Activated naive CD4-positive, alpha-beta T cell treated with anti-CD3 and anti-CD28 coated beads, Interleukin-2, amount 10 ng/mL, durations not matched to agents 7 days and 5 days (primary cell): Measurements from ENCODE around the gene ADCY4.
"Not testable (repeated sequence)": the region's sequence is repeated elsewhere in the genome, so short reads cannot be mapped to it uniquely, and the experiment has no call there.

Experiments used
- CTCF ChIA-PET: fragments of 350-600 bp; sonication (Branson Sonifier 250); formaldehyde crosslinking; loops from one replicate; lab custom pipeline; 2021; ENCODE audit warnings: antibody characterized with exemption; lab: Charles Lee
- DNase-seq: peaks from one replicate; pipeline ENCODE4 v3.0.0-alpha.2; 2020
- H3K27ac Mint-ChIP-seq: one replicate; pipeline ENCODE4 v1.8.0; 2021; ENCODE audit warnings: mild to moderate bottlenecking, moderate library complexity, mixed read lengths
- H3K27me3 Mint-ChIP-seq: one replicate; pipeline ENCODE4 v1.8.0; 2021; ENCODE audit warnings: mild to moderate bottlenecking, mixed read lengths
- H3K36me3 Mint-ChIP-seq: one replicate; pipeline ENCODE4 v1.8.0; 2021; ENCODE audit warnings: mixed read lengths
- H3K4me1 Mint-ChIP-seq: one replicate; pipeline ENCODE4 v1.8.0; 2021; ENCODE audit warnings: mixed read lengths
- H3K4me3 Mint-ChIP-seq: one replicate; pipeline ENCODE4 v1.8.0; 2021; ENCODE audit warnings: mild to moderate bottlenecking, moderate library complexity, mixed read lengths
- H3K9me3 Mint-ChIP-seq: one replicate; pipeline ENCODE4 v1.8.0; 2021; ENCODE audit warnings: mixed read lengths

ADCY4 gene

DNA sequence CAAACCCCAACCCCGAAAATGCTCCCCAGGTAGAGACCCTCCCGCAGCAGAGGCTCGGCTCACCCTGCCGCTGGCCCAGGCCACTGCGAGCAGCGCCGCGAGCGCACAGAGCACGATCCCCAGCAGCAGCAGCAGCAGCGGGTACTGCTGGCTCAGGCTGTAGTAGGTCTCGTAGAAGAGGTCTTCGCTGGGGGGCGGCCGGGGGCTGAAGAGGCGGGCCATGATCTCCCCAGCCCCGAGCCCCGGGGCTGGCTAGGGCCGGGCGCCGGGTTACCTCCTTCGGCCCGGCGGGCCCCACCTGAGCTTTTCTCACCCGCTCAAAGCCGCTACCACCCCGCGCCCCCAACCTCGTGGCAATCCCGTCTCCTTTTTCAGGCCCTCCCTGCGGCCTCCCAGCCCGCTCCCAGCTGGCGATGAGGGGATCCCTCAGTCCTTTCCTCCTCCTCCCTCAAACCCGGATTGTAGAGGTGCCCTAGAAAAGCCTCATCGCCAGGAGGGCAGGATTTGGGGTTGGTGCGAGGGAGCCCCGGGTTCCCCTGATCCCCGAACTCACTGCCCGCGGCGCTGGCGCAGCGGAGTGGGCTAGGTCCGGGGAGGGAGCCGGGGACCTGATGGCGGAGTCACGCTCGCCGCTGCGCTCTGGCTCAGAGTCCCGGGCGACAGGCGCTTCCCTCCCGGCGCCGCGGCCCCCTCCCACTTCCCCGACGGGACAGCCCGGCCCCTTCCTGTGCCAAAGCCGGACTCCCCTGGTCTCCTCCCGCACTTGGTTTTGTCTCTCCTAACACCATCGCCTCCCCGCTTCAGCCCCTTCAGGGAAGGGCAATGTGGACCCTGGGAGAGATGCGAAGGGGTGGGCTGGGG lies at the start of gene ADCY4:
ADCY4 (minus strand) TSS at position 641 of the 861 bp plus-strand sequence; CDS start at position 222, 419 bp downstream.
- H3K27me3 Mint-ChIP-seq = peaks cover 70% of the 10 kb centered on the region
- CTCF ChIA-PET = interaction anchor here (1.2 to 18.8 kb wide), 7 partner anchors 10 to 106 kb away, joined by 3 to 557 read pairs (median 10); partner anchors contain the start of genes CBLN3, CIDEB, KHNYN and LTB4R
- peaks cover 67% of the 10 kb centered on the region for H3K4me1 Mint-ChIP-seq
- H3K27ac Mint-ChIP-seq = no peak within 1 kb of the TSS
- H3K4me3 Mint-ChIP-seq = peak within 1 kb of the TSS; percentile 29
- no peaks in the 10 kb centered on the region for H3K9me3 Mint-ChIP-seq
- DNase-seq = peak; percentile 43
- peaks cover 41% of the 10 kb centered on the region for H3K36me3 Mint-ChIP-seq

DNA sequence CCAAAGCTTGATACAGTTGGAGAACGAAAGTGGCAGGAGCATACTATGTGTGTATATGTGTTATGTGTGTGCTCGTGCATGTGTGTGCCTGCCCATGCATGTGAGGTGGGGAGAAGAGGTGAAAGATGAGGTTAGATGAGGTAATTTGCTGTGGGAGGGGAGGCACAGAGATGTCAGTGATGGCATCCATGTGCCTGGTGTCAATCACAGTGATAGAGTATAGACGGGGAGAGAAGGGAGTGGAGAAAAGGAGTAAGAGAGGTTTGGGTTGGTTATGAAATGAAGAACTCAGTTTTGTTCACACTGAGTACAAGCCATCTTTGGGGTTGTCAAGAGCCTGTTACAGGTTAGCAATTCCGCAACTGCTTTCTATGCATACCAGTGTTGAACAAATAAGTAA lies 49.3 kb upstream of the ADCY4 start:
- CTCF ChIA-PET = no interaction called here
- Mint-ChIP-seq H3K4me1 (no peaks in the 10 kb centered on the region), H3K36me3 (no peaks in the 10 kb centered on the region), H3K9me3 (no peaks in the 10 kb centered on the region), H3K27ac (no peak overlapping the region), H3K27me3 (peaks cover 40% of the 10 kb centered on the region), H3K4me3 (no peak overlapping the region)
- DNase-seq = no peak

DNA sequence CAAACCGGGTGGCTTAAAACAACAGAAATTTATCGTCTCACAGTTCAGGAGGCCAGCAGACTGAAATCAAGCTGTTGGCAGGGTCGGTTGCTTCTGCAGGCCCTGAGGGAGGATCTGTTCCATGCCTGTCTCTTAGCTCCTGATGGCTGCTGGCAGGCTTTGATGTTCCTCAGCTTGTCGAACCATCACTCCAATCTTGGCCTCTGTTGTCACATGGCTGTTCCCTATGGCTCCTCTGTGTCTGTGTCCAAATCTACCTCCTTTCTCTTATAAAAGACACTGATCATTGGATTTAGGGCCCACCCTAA lies 47.1 kb upstream of the ADCY4 start:
- Mint-ChIP-seq H3K4me3 (no peak overlapping the region), H3K9me3 (no peaks in the 10 kb centered on the region), H3K36me3 (no peaks in the 10 kb centered on the region), H3K27me3 (peaks cover 41% of the 10 kb centered on the region), H3K27ac (no peak overlapping the region), H3K4me1 (peaks cover 5% of the 10 kb centered on the region)
- DNase-seq = no peak
- CTCF ChIA-PET = interaction anchor here (1.1 to 1.8 kb wide), 2 partner anchors 10 to 34 kb away, joined by 3 to 4 read pairs; no protein-coding TSS in a partner anchor

DNA sequence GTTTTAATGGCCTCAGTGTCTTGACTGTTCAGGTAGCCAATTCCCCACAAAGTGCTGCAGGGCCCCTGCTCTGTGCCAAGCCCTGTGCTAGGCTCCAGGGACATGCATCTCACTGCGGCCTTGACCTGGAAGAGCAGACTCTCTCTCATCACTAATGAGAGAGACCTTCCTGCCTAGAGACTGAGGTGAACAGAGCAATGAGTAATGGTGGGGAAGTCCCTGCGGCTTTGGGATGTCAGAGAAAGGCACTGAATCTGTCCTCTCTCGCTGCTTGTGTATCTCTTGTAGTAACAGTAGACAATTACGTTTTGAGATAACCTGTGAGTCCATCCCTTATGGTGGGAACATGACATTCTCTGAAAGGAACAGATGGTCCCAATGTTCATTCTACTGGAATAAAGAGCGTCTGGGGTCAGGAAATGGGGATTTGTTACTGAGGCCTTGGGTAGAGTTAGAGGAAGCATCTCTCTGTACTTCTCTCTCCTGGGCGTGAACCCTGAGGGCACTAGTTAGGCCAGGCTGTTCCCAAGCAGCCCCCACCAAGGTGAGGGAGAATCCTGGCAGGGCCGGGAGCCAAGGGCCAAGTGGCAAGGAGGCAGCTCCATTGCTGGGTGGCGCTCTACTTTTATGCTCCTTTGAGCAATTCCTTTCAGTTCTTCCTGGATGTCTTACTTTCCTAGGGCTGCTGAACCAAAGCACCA lies 46.6 kb upstream of the ADCY4 start:
- CTCF ChIA-PET = interaction anchor here (1.1 to 1.8 kb wide), 2 partner anchors 10 to 34 kb away, joined by 3 to 4 read pairs; no protein-coding TSS in a partner anchor
- peaks cover 41% of the 10 kb centered on the region for H3K27me3 Mint-ChIP-seq
- no peaks in the 10 kb centered on the region for H3K9me3 Mint-ChIP-seq
- H3K36me3 Mint-ChIP-seq = no peaks in the 10 kb centered on the region
- no peak overlapping the region for H3K4me3 Mint-ChIP-seq
- H3K27ac Mint-ChIP-seq = no peak overlapping the region
- DNase-seq = no peak
- peaks cover 7% of the 10 kb centered on the region for H3K4me1 Mint-ChIP-seq

DNA sequence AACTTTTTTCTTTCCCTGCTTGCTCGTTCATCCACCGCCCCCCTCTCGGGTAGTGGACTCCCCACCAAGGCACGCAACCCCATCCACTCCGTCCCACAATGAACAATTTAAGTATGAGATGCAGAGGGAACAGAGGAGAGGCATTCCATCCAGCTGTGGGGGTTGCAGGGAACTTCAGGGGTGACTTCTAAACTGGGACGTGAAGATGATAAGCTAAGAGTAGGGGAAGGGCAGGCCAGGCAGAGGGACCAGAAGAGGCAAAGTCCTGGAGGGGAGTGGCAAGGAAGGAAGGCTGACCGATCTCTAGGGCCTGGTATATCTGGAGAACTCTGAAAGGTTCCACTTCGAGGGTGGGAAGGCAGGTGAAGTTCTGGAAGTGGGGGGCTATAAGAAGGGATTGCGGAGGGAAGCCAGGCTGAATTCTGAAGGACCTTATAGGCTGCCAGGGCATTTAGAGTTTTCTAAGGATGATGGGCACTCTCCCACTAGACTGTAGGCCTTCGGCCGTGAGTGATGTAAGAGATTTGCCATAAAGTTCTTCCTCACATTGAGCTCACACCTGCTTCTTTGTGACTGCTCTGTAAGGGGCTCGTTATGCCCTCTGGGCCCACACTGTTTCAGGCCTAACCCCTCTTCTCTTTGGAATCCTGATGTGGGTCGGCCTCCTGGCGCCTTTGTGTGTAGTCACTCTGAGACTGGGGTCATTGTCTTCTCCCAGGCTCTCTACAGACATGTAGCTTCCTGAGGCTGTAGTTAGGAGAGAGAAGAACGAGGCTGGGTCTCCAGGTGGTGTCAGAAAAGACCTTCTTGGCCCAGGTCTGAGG lies 45.2 kb upstream of the ADCY4 start:
- no peak overlapping the region for H3K27ac Mint-ChIP-seq
- no peak overlapping the region for H3K4me3 Mint-ChIP-seq
- CTCF ChIA-PET = interaction anchor here (1.3 to 1.9 kb wide), 2 partner anchors 47 to 52 kb away, joined by 4 read pairs; no protein-coding TSS in a partner anchor
- H3K4me1 Mint-ChIP-seq = peaks cover 7% of the 10 kb centered on the region
- no peak for DNase-seq
- no peaks in the 10 kb centered on the region for H3K36me3 Mint-ChIP-seq
- H3K9me3 Mint-ChIP-seq = no peaks in the 10 kb centered on the region
- H3K27me3 Mint-ChIP-seq = peaks cover 54% of the 10 kb centered on the region

DNA sequence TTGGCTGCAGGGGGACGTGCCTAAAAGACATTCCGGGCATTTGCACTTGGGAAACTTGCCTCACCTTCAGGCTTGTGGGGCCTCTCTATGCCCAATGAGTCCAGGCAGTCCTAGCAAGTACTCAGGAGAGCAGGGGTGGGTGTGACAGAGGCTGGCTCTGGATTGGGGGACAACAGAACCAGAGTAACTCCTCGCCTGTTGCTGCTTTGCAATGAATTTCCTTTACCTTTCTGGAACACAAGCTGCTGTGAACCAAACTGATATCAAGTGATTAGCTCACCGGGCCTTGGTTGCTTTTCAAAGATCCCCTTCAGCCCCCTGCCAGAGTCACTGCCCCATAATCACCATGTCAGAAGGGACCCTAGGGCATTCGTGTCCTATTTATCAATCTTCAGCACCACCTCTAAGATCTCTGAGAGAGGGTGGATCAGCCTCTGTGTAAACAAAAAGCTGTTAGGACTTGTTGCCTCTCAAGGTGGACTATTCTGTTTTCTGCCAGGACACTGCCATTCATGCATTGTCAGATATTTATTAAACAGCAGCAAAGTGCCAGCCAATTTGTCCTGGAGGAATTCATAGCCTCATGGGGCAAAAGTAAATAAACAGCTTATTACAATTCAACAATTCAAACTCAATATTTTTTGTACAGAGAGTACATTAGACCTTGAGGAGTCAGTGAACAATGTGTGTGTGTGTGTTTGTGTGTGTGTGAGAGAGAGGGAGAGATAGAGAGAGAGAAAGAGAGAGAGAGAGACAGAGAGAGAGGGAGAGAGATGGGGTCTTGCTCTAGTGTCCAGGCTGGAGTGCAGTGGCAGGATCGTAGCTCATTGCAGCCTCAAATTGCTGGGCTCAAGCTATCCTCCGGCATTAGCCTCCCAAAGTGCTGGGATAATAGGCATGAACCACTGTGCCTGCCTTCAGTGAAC lies 44.4 kb upstream of the ADCY4 start:
- Mint-ChIP-seq H3K27me3 (peaks cover 57% of the 10 kb centered on the region), H3K9me3 (no peaks in the 10 kb centered on the region), H3K36me3 (no peaks in the 10 kb centered on the region), H3K4me1 (peaks cover 7% of the 10 kb centered on the region), H3K4me3 (no peak overlapping the region), H3K27ac (no peak overlapping the region)
- no peak for DNase-seq
- CTCF ChIA-PET = interaction anchor here (1.3 to 1.9 kb wide), 3 partner anchors 26 to 52 kb away, joined by 3 to 4 read pairs (median 4); no protein-coding TSS in a partner anchor

DNA sequence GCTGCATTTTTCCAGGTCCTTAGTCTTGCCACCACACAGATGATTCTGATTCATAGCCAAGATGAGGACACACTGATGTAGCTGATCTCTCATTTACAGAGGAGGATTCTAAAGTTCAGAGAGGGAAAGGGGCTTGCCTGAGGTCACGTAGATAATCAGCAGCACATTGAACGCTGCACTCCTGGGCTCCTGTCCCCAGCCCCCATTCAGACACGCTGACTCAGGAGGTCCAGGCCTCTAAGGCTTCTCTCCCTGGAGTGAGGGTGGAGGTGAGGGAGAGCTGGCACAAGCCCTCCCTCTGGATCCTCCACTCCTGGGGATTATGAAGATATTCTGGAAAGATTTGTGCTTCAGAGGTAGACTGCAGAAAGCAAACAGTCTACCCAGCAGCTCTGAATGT lies 43.5 kb upstream of the ADCY4 start:
- H3K27me3 Mint-ChIP-seq = peaks cover 62% of the 10 kb centered on the region
- no peak for DNase-seq
- CTCF ChIA-PET = interaction anchor here (1.5 kb wide), 1 partner anchor 26 kb away, joined by 3 read pairs; no protein-coding TSS in a partner anchor
- peaks cover 7% of the 10 kb centered on the region for H3K4me1 Mint-ChIP-seq
- H3K4me3 Mint-ChIP-seq = no peak overlapping the region
- no peaks in the 10 kb centered on the region for H3K36me3 Mint-ChIP-seq
- no peaks in the 10 kb centered on the region for H3K9me3 Mint-ChIP-seq
- H3K27ac Mint-ChIP-seq = no peak overlapping the region

DNA sequence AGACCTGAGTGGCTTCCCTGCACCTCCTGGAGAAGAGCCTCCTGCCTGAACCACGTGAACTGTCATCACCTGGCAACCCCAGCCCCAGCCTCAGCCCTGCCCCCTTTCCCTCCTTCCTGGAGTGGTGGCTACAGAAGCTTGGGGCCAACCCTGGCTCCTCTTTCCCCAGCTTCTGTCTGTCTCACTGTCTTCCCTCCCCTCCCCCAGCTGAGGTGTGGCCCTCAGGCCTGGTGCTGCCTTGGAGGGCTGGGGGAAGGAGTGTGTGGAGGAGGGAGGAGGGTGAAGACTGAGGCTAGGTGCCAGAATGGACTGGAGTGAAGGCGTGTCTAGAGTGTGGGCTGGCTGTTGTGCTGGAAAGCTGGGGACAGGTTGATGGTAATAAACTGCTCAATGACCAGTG lies 42.8 kb upstream of the ADCY4 start:
- no peak overlapping the region for H3K4me3 Mint-ChIP-seq
- no peak for DNase-seq
- no peaks in the 10 kb centered on the region for H3K36me3 Mint-ChIP-seq
- H3K27ac Mint-ChIP-seq = no peak overlapping the region
- CTCF ChIA-PET = interaction anchor here (1.5 kb wide), 1 partner anchor 27 kb away, joined by 3 read pairs; no protein-coding TSS in a partner anchor
- peaks cover 7% of the 10 kb centered on the region for H3K4me1 Mint-ChIP-seq
- peaks cover 68% of the 10 kb centered on the region for H3K27me3 Mint-ChIP-seq
- no peaks in the 10 kb centered on the region for H3K9me3 Mint-ChIP-seq

DNA sequence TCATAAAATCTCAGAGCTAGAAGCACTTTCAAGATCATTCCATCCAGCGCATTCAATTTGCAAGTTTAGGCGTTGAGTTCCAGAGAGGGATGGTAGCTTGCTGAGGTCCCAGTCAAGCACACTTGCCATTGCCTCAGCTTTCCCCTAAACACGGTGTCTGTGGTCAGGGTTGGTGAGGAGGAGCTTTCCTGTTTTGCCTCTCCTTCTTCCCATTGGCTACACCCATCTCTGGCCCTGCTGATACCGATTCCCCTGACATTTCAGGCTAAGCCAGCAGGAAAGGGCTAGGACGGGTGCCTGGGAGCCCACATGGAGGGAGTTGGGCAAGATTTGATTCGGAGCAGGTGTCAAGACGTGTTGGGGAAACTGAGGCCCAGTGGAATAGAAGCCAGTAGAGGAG lies 42.3 kb upstream of the ADCY4 start:
- Mint-ChIP-seq H3K36me3 (no peaks in the 10 kb centered on the region), H3K27me3 (peaks cover 74% of the 10 kb centered on the region)
- CTCF ChIA-PET = interaction anchor here (1.0 kb wide), 1 partner anchor 54 kb away, joined by 4 read pairs; no protein-coding TSS in a partner anchor

DNA sequence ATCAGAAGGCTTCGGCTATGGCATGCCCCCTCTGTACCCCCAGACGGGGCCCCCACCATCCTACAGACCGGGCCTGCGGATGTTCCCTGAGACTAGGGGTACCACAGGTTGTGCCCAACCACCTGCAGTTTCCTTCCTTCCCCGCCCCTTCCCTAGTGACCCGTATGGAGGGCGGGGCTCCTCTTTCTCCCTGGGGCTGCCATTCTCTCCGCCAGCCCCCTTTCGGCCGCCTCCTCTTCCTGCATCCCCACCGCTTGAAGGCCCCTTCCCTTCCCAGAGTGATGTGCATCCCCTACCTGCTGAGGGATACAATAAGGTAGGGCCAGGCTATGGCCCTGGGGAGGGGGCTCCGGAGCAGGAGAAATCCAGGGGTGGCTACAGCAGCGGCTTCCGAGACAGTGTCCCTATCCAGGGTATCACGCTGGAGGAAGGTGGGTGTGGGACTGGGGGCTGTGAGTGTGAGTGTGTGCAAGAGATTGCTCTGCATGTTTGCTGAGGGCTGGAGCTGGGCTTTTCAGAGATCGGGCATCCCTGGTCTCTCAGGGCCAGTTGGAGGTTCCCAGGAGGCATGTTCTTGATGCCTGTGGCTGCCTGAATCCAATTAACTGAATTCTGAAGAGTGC lies 41.7 kb upstream of the ADCY4 start:
- CTCF ChIA-PET = interaction anchor here (1.0 kb wide), 1 partner anchor 54 kb away, joined by 4 read pairs; no protein-coding TSS in a partner anchor
- no peaks in the 10 kb centered on the region for H3K9me3 Mint-ChIP-seq
- no peaks in the 10 kb centered on the region for H3K36me3 Mint-ChIP-seq
- H3K4me3 Mint-ChIP-seq = no peak overlapping the region
- no peak overlapping the region for H3K27ac Mint-ChIP-seq
- H3K4me1 Mint-ChIP-seq = peaks cover 7% of the 10 kb centered on the region
- no peak for DNase-seq
- peaks cover 79% of the 10 kb centered on the region for H3K27me3 Mint-ChIP-seq

More for the DNA sequence above, 42.3 kb upstream of the ADCY4 start:
- no peak overlapping the region for H3K4me3 Mint-ChIP-seq
- no peak overlapping the region for H3K27ac Mint-ChIP-seq
- H3K4me1 Mint-ChIP-seq = peaks cover 7% of the 10 kb centered on the region
- H3K9me3 Mint-ChIP-seq = no peaks in the 10 kb centered on the region
- DNase-seq = no peak

DNA sequence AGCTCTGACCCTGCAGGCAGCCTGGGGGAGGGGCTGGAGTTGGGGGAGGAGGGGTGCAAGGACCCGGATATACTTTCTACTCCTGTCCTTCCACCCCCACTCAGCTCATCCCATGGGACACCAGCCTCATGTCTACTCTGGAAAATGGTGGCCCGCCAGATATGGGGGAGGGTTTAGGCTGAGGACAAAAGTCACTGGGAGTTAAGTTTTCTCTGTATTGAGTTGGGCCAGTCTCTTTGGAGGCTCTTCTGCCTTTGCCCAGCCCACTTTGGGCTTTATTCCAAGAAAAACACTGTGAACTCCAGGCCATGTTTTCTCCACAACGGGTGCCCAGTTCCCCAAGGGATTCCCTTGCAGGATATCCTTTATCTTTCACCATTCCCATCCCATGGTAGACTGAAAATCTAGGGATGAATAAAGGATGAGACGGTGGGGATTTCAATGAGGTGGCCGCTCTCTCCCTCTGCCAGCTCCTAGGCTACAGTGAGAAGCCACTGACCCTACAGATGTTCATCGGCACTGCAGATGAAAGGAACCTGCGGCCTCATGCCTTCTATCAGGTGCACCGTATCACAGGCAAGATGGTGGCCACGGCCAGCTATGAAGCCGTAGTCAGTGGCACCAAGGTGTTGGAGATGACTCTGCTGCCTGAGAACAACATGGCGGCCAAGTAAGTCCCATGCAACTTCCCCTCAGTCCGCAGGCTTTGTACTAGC lies 38.0 kb upstream of the ADCY4 start:
- no peaks in the 10 kb centered on the region for H3K9me3 Mint-ChIP-seq
- H3K27me3 Mint-ChIP-seq = peaks cover 96% of the 10 kb centered on the region
- CTCF ChIA-PET = interaction anchor here (1.5 to 1.9 kb wide), 2 partner anchors 10 to 39 kb away, joined by 4 to 5 read pairs; no protein-coding TSS in a partner anchor
- no peak overlapping the region for H3K27ac Mint-ChIP-seq
- H3K4me3 Mint-ChIP-seq = no peak overlapping the region
- peaks cover 11% of the 10 kb centered on the region for H3K4me1 Mint-ChIP-seq
- no peak for DNase-seq
- no peaks in the 10 kb centered on the region for H3K36me3 Mint-ChIP-seq

DNA sequence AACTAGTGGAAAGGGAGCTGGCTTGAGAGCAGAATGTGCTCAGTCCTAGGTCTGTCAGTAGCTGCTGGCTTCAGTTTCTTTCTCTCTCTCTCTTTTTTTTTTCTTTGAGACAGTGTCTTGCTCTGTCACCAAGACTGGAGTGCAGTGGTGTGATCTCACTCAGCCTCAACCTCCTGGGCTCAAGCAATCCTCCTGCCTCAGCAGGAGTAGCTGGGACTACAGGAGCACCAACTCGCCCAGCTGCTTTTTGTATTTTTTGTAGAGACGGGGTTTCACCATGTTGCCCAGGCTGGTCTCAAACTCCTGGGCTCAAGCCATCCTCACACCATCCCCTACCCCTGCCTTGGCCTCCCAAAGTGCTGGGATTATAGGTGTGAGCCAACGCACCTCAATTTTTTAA lies 36.7 kb upstream of the ADCY4 start:
- DNase-seq, H3K36me3 Mint-ChIP-seq, H3K27ac Mint-ChIP-seq, H3K9me3 Mint-ChIP-seq, H3K4me3 Mint-ChIP-seq: not testable (repeated sequence)
- Mint-ChIP-seq H3K4me1 (peaks cover 16% of the 10 kb centered on the region), H3K27me3 (peaks cover 97% of the 10 kb centered on the region)
- CTCF ChIA-PET = interaction anchor here (1.9 kb wide), 1 partner anchor 11 kb away, joined by 4 read pairs; no protein-coding TSS in a partner anchor
